HepG2 (cell line): ENCODE data around the gene COQ5. TPM values are rescaled to one million over a fixed set of nuclear protein-coding genes. Genes with fewer than 3 reads are reported as not detected.

ENCODE experiments used
- CCAR2 ChIP-seq: fragments of 200-400 bp; formaldehyde crosslinking; optimal IDR thresholded peaks from 2 replicates; pipeline ENCODE3; 2018; ENCODE audit warnings: low read depth, mild to moderate bottlenecking, low read length, moderate library complexity
- CHCHD3 ChIP-seq: sonication (generic); formaldehyde crosslinking; IDR thresholded peaks from 2 replicates; pipeline ENCODE4 v1.8.0; 2022; ENCODE audit warnings: mild to moderate bottlenecking, missing genetic modification reagents, moderate library complexity
- CREB3 ChIP-seq: sonication (generic); formaldehyde crosslinking; IDR thresholded peaks from 2 replicates; pipeline ENCODE4 v1.5.0; 2020; ENCODE audit warnings: missing genetic modification reagents
- FOXM1 ChIP-seq: sonication (generic); formaldehyde crosslinking; IDR thresholded peaks from 2 replicates; pipeline ENCODE4 v1.5.0; 2020; ENCODE audit warnings: missing genetic modification reagents
- MEIS1 ChIP-seq: sonication (generic); formaldehyde crosslinking; IDR thresholded peaks from 2 replicates; pipeline ENCODE4 v1.9.0; 2021; ENCODE audit warnings: mild to moderate bottlenecking, missing genetic modification reagents, moderate library complexity, borderline replicate concordance
- NFATC3 ChIP-seq: sonication (generic); formaldehyde crosslinking; IDR thresholded peaks from 2 replicates; pipeline ENCODE4 v1.5.1; 2020; ENCODE audit warnings: mild to moderate bottlenecking, missing genetic modification reagents
- POLR2A ChIP-seq, 2 experiments: IDR thresholded peaks; 2 replicates each; pipeline ENCODE4 v1.6.1; 2011; ENCODE audit warnings: low read depth in 2 of 2, low read length in 2 of 2, mild to moderate bottlenecking in 1 of 2, moderate library complexity in 1 of 2; ENCODE audit not compliant: insufficient read depth in 1 of 2
- RARA ChIP-seq: IDR thresholded peaks from 2 replicates; pipeline ENCODE4 v1.6.1; 2016; ENCODE audit warnings: missing genetic modification reagents, missing compliant biosample characterization
- SNAPC4 ChIP-seq: sonication (generic); formaldehyde crosslinking; IDR thresholded peaks from 2 replicates; pipeline ENCODE4 v1.4.0; 2020; ENCODE audit warnings: mild to moderate bottlenecking, missing genetic modification reagents
- THAP9 ChIP-seq: sonication (generic); formaldehyde crosslinking; IDR thresholded peaks from 2 replicates; pipeline ENCODE4; 2020; ENCODE audit warnings: missing genetic modification reagents, mild to moderate bottlenecking, borderline replicate concordance
- TOE1 ChIP-seq: sonication (generic); formaldehyde crosslinking; IDR thresholded peaks from 2 replicates; pipeline ENCODE4 v1.4.0; 2020; ENCODE audit warnings: mild to moderate bottlenecking, missing genetic modification reagents
- ZBTB8A ChIP-seq: sonication (generic); formaldehyde crosslinking; IDR thresholded peaks from 2 replicates; pipeline ENCODE4 v1.4.0; 2020; ENCODE audit warnings: mild to moderate bottlenecking, low read depth, missing genetic modification reagents, borderline replicate concordance
- ZMYM3 ChIP-seq: sonication (generic); formaldehyde crosslinking; IDR thresholded peaks from 2 replicates; pipeline ENCODE4 v1.5.1; 2020; ENCODE audit warnings: mild to moderate bottlenecking, missing genetic modification reagents
- ZNF329 ChIP-seq: sonication (generic); formaldehyde crosslinking; IDR thresholded peaks from 2 replicates; pipeline ENCODE4 v1.9.0; 2021; ENCODE audit warnings: low read depth, mild to moderate bottlenecking, missing genetic modification reagents
- ZNF414 ChIP-seq: sonication (generic); formaldehyde crosslinking; IDR thresholded peaks from 2 replicates; pipeline ENCODE4 v1.5.0; 2020; ENCODE audit warnings: missing genetic modification reagents
- ZNF530 ChIP-seq: sonication (generic); formaldehyde crosslinking; IDR thresholded peaks from 2 replicates; pipeline ENCODE4 v1.5.0; 2020; ENCODE audit warnings: low read depth, mild to moderate bottlenecking, missing genetic modification reagents
- ZNF770 ChIP-seq: sonication (generic); formaldehyde crosslinking; IDR thresholded peaks from 2 replicates; pipeline ENCODE4 v1.5.0; 2020; ENCODE audit warnings: mild to moderate bottlenecking, missing genetic modification reagents
- polyA plus RNA-seq, 8 experiments: library from polyadenylated mRNA; depleted of rRNA in 3 of 8; stranded (reverse) in 7 of 8; unstranded in 1 of 8; fragments of >200 nt; fragmentation: Illumina TruSeq in 4 of 8; extraction: Trizol in 4 of 8; gene quantifications; 2 replicates each; pipeline versions ENCODE4 v1.2.1 to v1.2.3, GENCODE V29; 2011 to 2016; ENCODE audit warnings: low read depth in 4 of 8, missing spikeins in 1 of 8, mixed read lengths in 1 of 8; ENCODE audit not compliant: insufficient read depth in 1 of 8
- total RNA-seq, 5 experiments: library from RNA; depleted of rRNA; stranded (reverse); fragments of >200 nt; fragmentation: Illumina TruSeq; extraction: Trizol; gene quantifications; 2 replicates each; pipeline ENCODE4 v1.2.3, GENCODE V29; 2016; ENCODE audit warnings: low read depth in 1 of 5

Gene COQ5
- total and polyA plus RNA-seq, 2 of the 13 experiments (the other 11 are each of a cell fraction or from before 2014, with no cell fraction given) = 36.4 to 41.5 TPM

GRCh38 chr12:120469450-120470149 is 59.4 kb downstream of the COQ5 start, which contains the start of gene SRSF9 (continued):
- no peak for TF ChIP-seq ZMYM3 (CRISPR knock-in tag)
- TF ChIP-seq THAP9 (CRISPR knock-in tag) = peak; percentile 73; the same call in 1 of the 2 replicates
- no peak for TF ChIP-seq CHCHD3 (CRISPR knock-in tag)
- no peak for TF ChIP-seq CREB3 (CRISPR knock-in tag)
- TF ChIP-seq FOXM1 (CRISPR knock-in tag) = no peak
- peak; percentile 58 to 72 for TF ChIP-seq POLR2A (IDR thresholded peaks at IDR 0.05; ENCODE audit: insufficient read depth in 1 of 2, low read depth in 2 of 2, low read length in 2 of 2)
- TF ChIP-seq NFATC3 (CRISPR knock-in tag) = peak; percentile 88; the same call in 1 of the 2 replicates
- TF ChIP-seq ZNF414 (CRISPR knock-in tag) = no peak; the same call in 1 of the 2 replicates
- peak; percentile 35; the same call in 1 of the 2 replicates for TF ChIP-seq SNAPC4
- TF ChIP-seq RARA (CRISPR knock-in tag) = peak; percentile 66
- no peak for TF ChIP-seq ZBTB8A (CRISPR knock-in tag)
- TF ChIP-seq ZNF770 (CRISPR knock-in tag) = no peak; the same call in 1 of the 2 replicates
- no peak for TF ChIP-seq ZNF530 (CRISPR knock-in tag)
- TF ChIP-seq TOE1 = 0 out of 2 replicates have a peak, but pooled peaks have one; percentile 44
- TF ChIP-seq CCAR2 = no peak
- TF ChIP-seq MEIS1 (CRISPR knock-in tag) = no peak
- TF ChIP-seq ZNF329 = peak; percentile 84
